NCI-H526 (cell line): ENCODE measurements around the gene PDE4B.

ENCODE experiments used
- DNase-seq, 2 experiments: peaks; one replicate each; lab custom pipeline; 2025; lab: John Stamatoyannopoulos, UW

PDE4B gene

DNA sequence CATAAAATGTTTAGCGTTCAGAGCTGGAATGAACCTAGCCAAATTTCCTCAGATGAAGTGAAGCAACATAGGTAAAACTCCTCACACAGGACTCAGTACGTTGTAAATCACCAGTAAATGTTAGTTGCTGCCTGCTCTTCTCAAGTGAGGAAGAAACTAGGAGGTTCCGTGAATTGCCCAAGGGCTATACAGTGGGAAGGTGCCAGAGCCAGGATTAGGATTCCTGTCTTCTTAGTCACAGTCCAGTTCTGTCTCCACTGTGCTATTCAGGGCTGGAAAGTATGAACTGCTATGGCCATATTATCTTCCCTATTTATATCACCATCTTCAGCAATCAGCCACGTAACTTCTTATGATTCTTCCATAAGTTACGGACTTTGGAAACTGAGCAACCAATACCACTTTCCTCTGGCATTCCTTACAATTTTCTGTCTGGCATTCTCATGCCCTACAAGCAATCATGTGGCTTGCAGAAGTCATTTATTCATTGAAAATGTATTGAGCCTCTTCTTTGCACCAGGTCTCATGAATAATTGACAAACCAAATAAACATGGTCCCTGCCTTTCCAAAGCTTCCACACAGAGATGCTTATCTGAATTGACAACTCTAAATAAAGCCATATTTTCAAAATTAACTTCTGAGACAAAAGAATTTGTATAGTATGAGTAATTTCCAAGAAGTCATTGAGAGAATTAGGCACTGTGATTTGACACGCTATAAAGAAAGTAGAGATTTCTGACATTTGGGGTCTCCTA, 469.7 kb downstream of the PDE4B start:
- DNase-seq = no peak

DNA sequence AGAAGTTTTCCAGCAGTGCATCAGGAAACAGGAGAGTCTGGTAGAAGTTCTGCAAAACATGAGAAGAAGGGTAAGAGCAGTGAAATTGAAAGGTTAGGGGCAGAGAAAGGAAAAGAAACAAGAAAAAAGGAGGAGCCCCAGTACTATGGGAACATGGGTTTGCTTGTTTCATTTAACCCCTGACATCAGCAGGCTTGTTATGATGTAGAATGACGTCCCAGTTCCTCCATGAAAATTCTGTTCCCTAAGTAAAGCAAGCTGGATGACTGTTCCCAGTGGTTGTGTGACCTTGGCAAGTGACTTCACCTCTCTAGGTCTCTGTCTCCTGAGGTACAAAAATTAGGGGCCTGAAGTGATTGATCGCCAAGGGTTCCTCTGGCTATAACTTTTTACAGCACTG, 472.6 kb downstream of the PDE4B start:
- DNase-seq = no peak

DNA sequence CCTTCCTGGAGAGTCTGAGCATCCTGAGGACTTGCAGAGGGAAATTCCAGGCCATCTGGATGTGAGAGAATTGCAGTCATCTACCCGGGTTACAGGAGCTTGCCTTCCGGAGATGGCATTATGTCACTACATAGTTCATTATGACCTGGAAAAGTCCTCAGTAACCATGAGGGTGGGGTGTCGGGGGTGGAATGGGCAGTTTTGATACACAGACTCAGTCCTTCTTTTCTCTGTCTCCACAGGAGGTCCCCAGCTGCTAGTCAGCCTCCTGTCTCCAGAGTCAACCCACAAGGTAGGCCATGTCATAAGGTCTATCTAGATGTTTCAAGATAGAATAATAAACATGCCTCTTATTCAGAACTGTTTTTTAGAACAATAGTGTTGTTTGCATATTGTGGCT, 473.1 kb downstream of the PDE4B start:
- no peak for DNase-seq

GRCh38 chr1:66266350-66266749, 473.7 kb downstream of the PDE4B start:
- no peak for DNase-seq

DNA sequence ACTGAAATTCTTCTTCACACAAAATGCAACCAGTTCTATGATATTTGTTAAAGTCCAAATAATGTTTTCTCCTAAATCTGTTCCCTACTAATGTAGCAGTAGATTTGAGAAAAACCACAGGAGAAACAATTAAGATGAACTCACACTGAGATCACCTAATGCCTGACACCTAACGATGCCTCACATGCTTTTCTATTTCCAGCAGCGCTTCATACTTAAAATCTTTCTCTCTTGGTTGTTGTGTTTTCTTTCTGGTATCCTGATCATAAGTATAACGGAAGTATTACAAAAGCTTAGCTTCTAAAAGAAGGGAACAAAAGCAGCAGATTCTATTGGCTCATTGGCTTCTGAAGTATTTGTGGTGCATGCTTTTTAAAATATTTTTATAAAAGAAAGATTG, 474.1 kb downstream of the PDE4B start:
- DNase-seq = no peak

- no peak for DNase-seq
These were observed 474.7 kb downstream of the PDE4B start for GRCh38 chr1:66267201-66267940.

GRCh38 chr1:66269222-66269621, 476.5 kb downstream of the PDE4B start:
- no peak for DNase-seq

GRCh38 chr1:66270119-66270812, 477.6 kb downstream of the PDE4B start:
- DNase-seq = no peak

- peak; percentile 86 to 90 for DNase-seq
These were observed 478.7 kb downstream of the PDE4B start for GRCh38 chr1:66271216-66271903.

DNA sequence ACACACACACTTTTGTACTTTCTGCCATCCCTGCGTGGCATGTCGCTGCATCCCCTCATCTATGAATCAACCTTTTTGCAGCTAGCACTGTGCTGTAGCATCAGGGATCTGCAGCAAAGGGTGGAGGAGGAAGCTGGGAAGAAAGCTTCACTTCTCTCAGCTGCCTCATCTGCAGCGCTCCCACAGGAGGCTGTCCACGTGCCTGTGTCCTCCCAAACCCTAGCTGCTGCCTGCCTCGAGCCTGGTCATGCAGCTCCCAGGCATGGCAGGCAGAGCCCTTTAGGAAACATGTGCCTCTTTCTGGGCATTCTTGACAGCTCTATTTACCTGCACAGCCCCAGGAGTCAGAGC, 479.2 kb downstream of the PDE4B start:
- DNase-seq = peak in 1 of 2 experiments; percentile 78

GRCh38 chr1:66273656-66274055, 481.0 kb downstream of the PDE4B start:
- DNase-seq = no peak

- DNase-seq = no peak
These were observed 481.9 kb downstream of the PDE4B start for GRCh38 chr1:66274634-66275033.

GRCh38 chr1:66275083-66275482, 482.4 kb downstream of the PDE4B start:
- no peak for DNase-seq

- no peak for DNase-seq
These were observed 482.9 kb downstream of the PDE4B start for GRCh38 chr1:66275601-66276023.

- DNase-seq = no peak
These were observed 483.5 kb downstream of the PDE4B start for GRCh38 chr1:66276218-66276617.

DNA sequence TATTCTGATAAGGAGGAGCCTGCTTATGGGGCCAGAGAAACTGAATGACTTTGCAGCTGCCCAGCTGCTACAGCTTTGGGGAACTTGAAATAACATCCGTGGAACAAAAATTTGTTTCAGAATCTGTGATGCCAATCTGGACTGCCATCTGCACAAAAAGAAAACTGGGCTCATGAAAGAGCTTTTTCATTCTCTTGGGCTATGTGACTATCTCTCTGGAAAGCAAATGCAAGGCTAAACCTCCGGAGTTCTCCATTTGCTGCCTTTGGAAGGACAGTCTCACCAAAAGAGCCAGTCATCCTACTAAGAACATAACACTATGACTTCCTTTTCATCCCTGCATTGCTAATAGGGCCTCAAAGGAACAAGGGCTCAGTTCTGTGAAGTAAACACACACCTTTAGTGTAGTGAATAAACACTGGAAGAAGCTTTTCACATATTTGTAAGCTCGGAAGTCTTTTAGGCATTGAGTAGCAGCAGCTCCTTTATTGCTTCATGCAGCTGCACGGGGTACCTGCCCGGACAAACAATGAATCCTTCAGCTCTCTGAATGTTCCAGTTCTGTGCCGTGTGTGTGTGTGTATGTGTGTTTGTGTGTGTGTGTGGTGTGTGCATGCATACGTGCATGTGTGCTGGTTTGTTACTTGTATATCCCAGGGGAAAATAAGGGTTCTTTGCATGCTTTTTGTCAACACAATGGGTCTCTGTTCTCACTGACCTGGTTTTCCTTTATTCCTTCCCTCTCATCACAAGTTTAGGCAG, 485.7 kb downstream of the PDE4B start:
- peak; percentile 70 to 71 for DNase-seq

GRCh38 chr1:66281808-66282207, 489.1 kb downstream of the PDE4B start:
- no peak for DNase-seq

- no peak for DNase-seq
These were observed 489.7 kb downstream of the PDE4B start for GRCh38 chr1:66282343-66282852.

DNA sequence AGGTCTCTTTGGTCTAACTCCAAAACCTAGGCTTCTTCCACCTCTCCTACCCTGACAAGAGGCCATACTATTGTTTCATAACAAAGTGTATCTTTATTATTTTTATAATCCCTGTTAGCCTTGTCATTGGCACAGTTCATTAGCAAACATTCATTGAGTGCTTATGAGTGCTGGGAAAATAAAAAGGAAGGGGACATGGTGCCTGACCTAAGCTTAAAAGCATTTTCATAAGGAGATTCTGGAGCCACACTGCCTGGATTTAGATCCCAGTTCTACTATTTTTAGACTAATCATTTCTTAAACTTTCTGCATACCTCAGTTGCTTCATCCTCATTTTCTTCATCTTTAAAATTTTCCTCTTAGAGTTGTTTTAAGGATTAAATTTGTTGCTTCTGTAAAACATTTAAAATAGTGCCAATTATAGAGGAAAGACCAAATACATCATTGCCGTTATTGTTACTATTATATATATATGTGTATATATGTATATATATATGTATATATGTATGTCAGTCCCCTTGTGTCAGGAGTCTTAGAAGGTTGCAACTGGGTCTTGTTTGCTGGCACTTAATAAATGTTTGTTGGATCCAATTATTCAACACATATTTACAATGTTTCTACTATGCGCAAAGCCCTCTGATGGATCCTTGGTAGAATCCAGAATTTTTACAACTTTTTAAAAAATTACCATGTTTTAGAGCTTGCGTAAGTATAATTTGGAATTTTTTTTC, 490.4 kb downstream of the PDE4B start:
- DNase-seq = no peak

- DNase-seq = no peak
These were observed 490.9 kb downstream of the PDE4B start for GRCh38 chr1:66283622-66284041.

DNA sequence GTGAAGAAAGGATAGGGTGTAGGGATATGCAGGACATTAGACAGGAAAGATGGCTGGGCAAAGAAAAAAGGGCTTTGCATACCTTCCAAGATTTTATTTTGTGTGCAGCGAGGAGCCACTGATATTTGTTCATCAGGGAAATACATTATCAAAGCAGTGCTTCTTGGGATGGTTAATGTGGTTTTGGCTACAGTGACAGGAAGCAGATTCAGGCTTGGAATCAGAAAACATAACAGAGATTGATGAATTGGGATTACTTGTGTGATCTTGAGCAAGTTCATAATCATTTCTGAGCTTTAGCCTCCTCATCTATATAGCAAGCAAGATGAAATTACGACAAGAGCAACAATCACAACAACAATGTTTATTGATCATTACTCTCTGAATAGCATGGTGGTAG, 492.1 kb downstream of the PDE4B start:
- no peak for DNase-seq
